AG04450 (cell line): ENCODE data around the gene ATP5MK. TPM values are rescaled to one million over a fixed set of nuclear protein-coding genes. Genes with fewer than 3 reads are reported as not detected.
"Not testable (repeated sequence)": the region's sequence is repeated elsewhere in the genome, so short reads cannot be mapped to it uniquely, and the experiment has no call there.

ENCODE experiments used
- CTCF ChIA-PET: fragments of 300-600, 350-600 bp; formaldehyde crosslinking; extraction: SDS; loops from one replicate; lab custom pipeline; 2022; ENCODE audit warnings: antibody characterized with exemption, inconsistent platforms; lab: Charles Lee
- POLR2A ChIA-PET: fragments of 350-600 bp; formaldehyde crosslinking; extraction: SDS; loops from one replicate; lab custom pipeline; 2021; ENCODE audit warnings: antibody characterized with exemption, inconsistent platforms; lab: Yijun Ruan, JAX
- DNase-seq: peaks from one replicate; pipeline ENCODE4 v3.0.0-alpha.2; 2011; ENCODE audit warnings: low read depth, low spot score
- H3K27ac ChIP-seq: one replicate; pipeline ENCODE4 v1.5.1; 2012; ENCODE audit warnings: low read depth, low read length, control low read depth
- H3K27me3 ChIP-seq: one replicate; pipeline ENCODE4 v1.6.0; 2012; ENCODE audit warnings: low read length; ENCODE audit not compliant: control insufficient read depth, insufficient read depth
- H3K4me3 ChIP-seq: 2 replicates; pipeline ENCODE4 v1.5.1; 2011; ENCODE audit warnings: mild to moderate bottlenecking, low read depth, low read length, control low read depth
- H3K9me3 ChIP-seq: 2 replicates; pipeline ENCODE4 v1.5.1; 2012; ENCODE audit warnings: low read length; ENCODE audit not compliant: control insufficient read depth, insufficient read depth
- CTCF ChIP-seq: IDR thresholded peaks from 2 replicates; pipeline ENCODE4 v1.5.1; 2011; ENCODE audit warnings: low read depth, low read length, control low read depth, inconsistent platforms
- polyA plus RNA-seq: library from polyadenylated mRNA; depleted of rRNA; stranded (reverse); fragments of >200 nt; gene quantifications from 2 replicates; pipeline ENCODE4 v1.2.3, GENCODE V29; 2011

ATP5MK gene
- polyA plus RNA-seq, 1 experiment = 407 TPM

GRCh38 chr10:103423748-103424147 lies 27.5 kb upstream of the ATP5MK start:
- no peak overlapping the region for H3K4me3 ChIP-seq
- H3K27ac ChIP-seq = no peak overlapping the region
- no peaks in the 10 kb centered on the region for H3K9me3 ChIP-seq
- no peak for TF ChIP-seq CTCF
- H3K27me3 ChIP-seq = no peaks in the 10 kb centered on the region
- DNase-seq = no peak
- CTCF ChIA-PET = no interaction called here
- POLR2A ChIA-PET = interaction anchor here (1.4 kb wide), 1 partner anchor 10 kb away, joined by 3 read pairs; no protein-coding TSS in a partner anchor

- Histone ChIP-seq H3K27ac (no peak overlapping the region), H3K4me3 (no peak overlapping the region), H3K9me3 (no peaks in the 10 kb centered on the region), H3K27me3 (no peaks in the 10 kb centered on the region)
- no peak for DNase-seq
- no peak for TF ChIP-seq CTCF
- POLR2A ChIA-PET = no interaction called here
- CTCF ChIA-PET = interaction anchor here (2.9 to 6.9 kb wide), 2 partner anchors 65 to 124 kb away, joined by 10 to 112 read pairs; no protein-coding TSS in a partner anchor
Observed at GRCh38 chr10:103419101-103419500, 22.8 kb upstream of the ATP5MK start.

GRCh38 chr10:103417601-103418000 lies 21.3 kb upstream of the ATP5MK start:
- no peak for DNase-seq
- POLR2A ChIA-PET = no interaction called here
- H3K27ac ChIP-seq = no peak overlapping the region

GRCh38 chr10:103417148-103417469 lies 20.8 kb upstream of the ATP5MK start:
- not testable (repeated sequence) for H3K27ac ChIP-seq, DNase-seq, H3K27me3 ChIP-seq, H3K9me3 ChIP-seq, H3K4me3 ChIP-seq
- ChIA-PET CTCF (interaction anchor here (0.7 to 6.9 kb wide), 15 partner anchors 9 to 273 kb away, joined by 3 to 112 read pairs (median 6); no protein-coding TSS in a partner anchor), POLR2A (interaction anchor here (0.7 kb wide), 1 partner anchor 59 kb away, joined by 4 read pairs; no protein-coding TSS in a partner anchor)

More at GRCh38 chr10:103417601-103418000, 21.3 kb upstream of the ATP5MK start:
- Histone ChIP-seq H3K27me3 (no peaks in the 10 kb centered on the region), H3K9me3 (no peaks in the 10 kb centered on the region), H3K4me3 (no peak overlapping the region)
- CTCF ChIA-PET = interaction anchor here (0.6 to 6.9 kb wide), 11 partner anchors 9 to 274 kb away, joined by 3 to 112 read pairs (median 7); no protein-coding TSS in a partner anchor
- no peak for TF ChIP-seq CTCF

- TF ChIP-seq CTCF = peak; percentile 62
- peak; percentile 21 for DNase-seq
- ChIA-PET POLR2A (interaction anchor here (0.7 kb wide), 1 partner anchor 60 kb away, joined by 4 read pairs; no protein-coding TSS in a partner anchor), CTCF (interaction anchor here (0.6 to 6.9 kb wide), 22 partner anchors 9 to 274 kb away, joined by 3 to 112 read pairs (median 4); partner anchors contain the start of genes ATP5MK and PDCD11)
- Histone ChIP-seq H3K4me3 (no peak overlapping the region), H3K27ac (no peak overlapping the region), H3K9me3 (no peaks in the 10 kb centered on the region), H3K27me3 (no peaks in the 10 kb centered on the region)
Observed at GRCh38 chr10:103416436-103417147, 20.3 kb upstream of the ATP5MK start.
